NCI-H146 treated with DMSO at 0.1 percent for 48 hours (cell line): ENCODE data around the gene MGAM2.

Experiments
- DNase-seq: peaks from one replicate; lab custom pipeline; 2025; ENCODE audit not compliant: unreplicated experiment; lab: John Stamatoyannopoulos, UW

Gene MGAM2

GRCh38 chr7:142120524-142120923 is 9.0 kb downstream of the MGAM2 start:
- no peak for DNase-seq

- no peak for DNase-seq
Measured at GRCh38 chr7:142123184-142123583, 11.7 kb downstream of the MGAM2 start.

- no peak for DNase-seq
Measured at GRCh38 chr7:142125256-142125955, 13.9 kb downstream of the MGAM2 start.

GRCh38 chr7:142130267-142130666 is 18.7 kb downstream of the MGAM2 start:
- no peak for DNase-seq

GRCh38 chr7:142131439-142132185 is 20.1 kb downstream of the MGAM2 start:
- DNase-seq, result no peak

GRCh38 chr7:142133731-142134148 is 22.2 kb downstream of the MGAM2 start:
- DNase-seq, result no peak

GRCh38 chr7:142134909-142135308 is 23.4 kb downstream of the MGAM2 start:
- DNase-seq, result no peak

- no peak for DNase-seq
Measured at GRCh38 chr7:142138996-142139395, 27.5 kb downstream of the MGAM2 start.

- DNase-seq, result no peak
Measured at GRCh38 chr7:142139597-142140400, 28.3 kb downstream of the MGAM2 start.

GRCh38 chr7:142140401-142140959 is 29.0 kb downstream of the MGAM2 start:
- no peak for DNase-seq

GRCh38 chr7:142142702-142143101 is 31.2 kb downstream of the MGAM2 start:
- DNase-seq, result no peak

- DNase-seq, result no peak
Measured at GRCh38 chr7:142146124-142146523, 34.6 kb downstream of the MGAM2 start.

- DNase-seq, result no peak
Measured at GRCh38 chr7:142150356-142150755, 38.8 kb downstream of the MGAM2 start.

- DNase-seq, result no peak
Measured at GRCh38 chr7:142150869-142151268, 39.4 kb downstream of the MGAM2 start.

- DNase-seq, result no peak
Measured at GRCh38 chr7:142152076-142152475, 40.6 kb downstream of the MGAM2 start.

GRCh38 chr7:142153400-142153799 is 41.9 kb downstream of the MGAM2 start:
- DNase-seq, result no peak

GRCh38 chr7:142158736-142159496 is 47.4 kb downstream of the MGAM2 start:
- no peak for DNase-seq

- DNase-seq, result no peak
Measured at GRCh38 chr7:142161921-142162320, 50.4 kb downstream of the MGAM2 start.

GRCh38 chr7:142168746-142169145 is 57.2 kb downstream of the MGAM2 start:
- DNase-seq, result no peak

GRCh38 chr7:142172932-142173331 is 61.4 kb downstream of the MGAM2 start:
- DNase-seq, result no peak

- DNase-seq, result no peak
Measured at GRCh38 chr7:142174441-142174840, 62.9 kb downstream of the MGAM2 start.
